Muscle of leg (tissue), 11 donors: ENCODE data around the gene TRAPPC12. TPM values are rescaled to one million over a fixed set of nuclear protein-coding genes. Genes with fewer than 3 reads are reported as not detected.
A peak's percentile ranks its signal among the peaks of the same experiment; 100 is the strongest.
"Not testable (repeated sequence)": the region's sequence is repeated elsewhere in the genome, so short reads cannot be mapped to it uniquely, and the experiment has no call there.

Experiments used
- DNase-seq: peaks from one replicate; pipeline ENCODE4 v3.0.0; 2013
- H3K27ac ChIP-seq: one replicate; pipeline ENCODE4 v1.5.1; 2013; ENCODE audit warnings: mild to moderate bottlenecking, low read length, control low read depth
- H3K27me3 ChIP-seq: one replicate; pipeline ENCODE4 v1.6.1; 2013; ENCODE audit warnings: low read length; ENCODE audit not compliant: control insufficient read depth, insufficient read depth
- H3K36me3 ChIP-seq: one replicate; pipeline ENCODE4 v1.6.1; 2013; ENCODE audit warnings: low read length; ENCODE audit not compliant: control insufficient read depth, insufficient read depth
- H3K4me1 ChIP-seq: one replicate; pipeline ENCODE4 v1.6.1; 2013; ENCODE audit warnings: low read length; ENCODE audit not compliant: control insufficient read depth, insufficient read depth
- H3K4me3 ChIP-seq: one replicate; pipeline ENCODE4 v1.5.1; 2013; ENCODE audit warnings: low read length, control low read depth
- H3K9me3 ChIP-seq: replicated peaks from 2 replicates; pipeline ENCODE4 v1.6.1; 2013; ENCODE audit warnings: low read depth, low read length; ENCODE audit not compliant: control insufficient read depth
- WGBS: methylation state at CpG from one replicate; pipeline ENCODE4 v1.1.5; 2013; ENCODE audit warnings: missing lambda C conversion rate; ENCODE audit not compliant: insufficient coverage; 5-methylcytosine and 5-hydroxymethylcytosine counted together
- polyA plus RNA-seq, 8 donors: library from polyadenylated mRNA; unstranded; fragments of 120-200 nt; gene quantifications; one replicate each; pipeline versions ENCODE4 v1.2.1 to v1.2.3, GENCODE V29; 2013; ENCODE audit warnings: inconsistent platforms in 1 of 8, low replicate concordance in 1 of 8; ENCODE audit not compliant: insufficient read length in 8 of 8, insufficient read depth in 1 of 8
- total RNA-seq: library from RNA; stranded (reverse); fragments of 120-200 nt; gene quantifications from one replicate; pipeline ENCODE4 v1.2.4, GENCODE V29; 2013

Gene TRAPPC12
- total and polyA plus RNA-seq, 9 donors: 55.5 to 83.7 (median 66.0) TPM

DNA sequence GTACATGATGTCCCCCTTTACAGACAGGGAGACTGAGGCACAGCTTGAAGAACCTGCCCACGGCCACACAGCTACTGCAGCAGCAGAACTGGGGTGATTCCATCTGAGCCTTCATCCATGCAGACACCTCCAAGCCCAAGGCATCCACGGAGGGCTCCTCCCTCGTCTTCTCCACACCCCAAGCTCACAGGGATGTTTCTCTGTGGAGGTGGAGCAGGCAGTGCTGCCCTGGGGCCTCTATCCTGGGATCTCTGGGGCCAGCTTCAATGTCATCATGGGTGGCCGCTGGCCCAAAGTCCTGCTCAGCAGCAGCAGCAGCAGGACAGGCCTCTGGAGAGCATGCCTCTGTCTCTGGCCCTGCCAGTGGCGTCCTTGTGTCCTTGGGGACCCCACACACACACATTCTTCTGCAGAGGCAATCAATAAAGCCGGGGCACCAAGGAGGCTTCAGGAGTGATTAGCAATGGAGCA, 108.6 kb downstream of the TRAPPC12 start:
- no peak overlapping the region for H3K4me3 ChIP-seq
- peaks cover 15% of the 10 kb centered on the region for H3K36me3 ChIP-seq
- H3K4me1 ChIP-seq: peaks cover 34% of the 10 kb centered on the region
- no peak overlapping the region for H3K27ac ChIP-seq
- DNase-seq: no peak
- no peaks in the 10 kb centered on the region for H3K27me3 ChIP-seq
- H3K9me3 ChIP-seq: peaks cover 6% of the 10 kb centered on the region
- 60% methylated on average over 1 of the region's 6 CpGs for WGBS

- H3K27ac ChIP-seq: no peak overlapping the region
Measured at GRCh38 chr2:3488855-3489763, 109.6 kb downstream of the TRAPPC12 start.

DNA sequence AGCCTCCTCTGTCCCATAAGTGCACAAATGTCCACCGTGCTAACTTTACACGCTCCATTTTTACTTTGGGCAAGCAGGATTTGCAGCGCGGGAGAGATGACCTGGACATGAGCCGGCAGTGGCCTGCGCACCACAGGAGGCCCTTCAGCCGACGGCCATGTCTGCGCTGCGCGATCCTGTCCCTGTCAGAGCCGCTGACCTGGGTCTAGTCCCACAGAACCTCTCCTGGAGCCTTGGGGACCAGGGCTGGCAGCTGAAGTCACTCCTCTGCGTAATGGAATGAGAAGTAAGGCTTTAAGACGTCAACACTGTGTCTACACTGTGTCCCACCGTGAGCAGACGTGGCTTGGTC, 110.2 kb downstream of the TRAPPC12 start:
- no peak for DNase-seq
- WGBS: 84% methylated on average over 14 of the region's 16 CpGs
- no peak overlapping the region for H3K4me3 ChIP-seq
- H3K9me3 ChIP-seq: peaks cover 6% of the 10 kb centered on the region
- peaks cover 36% of the 10 kb centered on the region for H3K4me1 ChIP-seq
- no peak overlapping the region for H3K27ac ChIP-seq
- H3K27me3 ChIP-seq: no peaks in the 10 kb centered on the region
- peaks cover 9% of the 10 kb centered on the region for H3K36me3 ChIP-seq

More at GRCh38 chr2:3488855-3489763, 109.6 kb downstream of the TRAPPC12 start:
- no peak overlapping the region for H3K4me3 ChIP-seq
- peaks cover 13% of the 10 kb centered on the region for H3K36me3 ChIP-seq
- H3K4me1 ChIP-seq: peaks cover 36% of the 10 kb centered on the region
- no peaks in the 10 kb centered on the region for H3K27me3 ChIP-seq
- 78% methylated on average over 21 of the region's 27 CpGs for WGBS
- DNase-seq: no peak
- H3K9me3 ChIP-seq: peaks cover 6% of the 10 kb centered on the region

- H3K4me1 ChIP-seq: peaks cover 36% of the 10 kb centered on the region
- peaks cover 6% of the 10 kb centered on the region for H3K9me3 ChIP-seq
- 45% methylated on average over 17 of the region's 27 CpGs for WGBS
- peak; percentile 56 for DNase-seq
- H3K36me3 ChIP-seq: peaks cover 14% of the 10 kb centered on the region
- no peak overlapping the region for H3K27ac ChIP-seq
- H3K4me3 ChIP-seq: no peak overlapping the region
- no peaks in the 10 kb centered on the region for H3K27me3 ChIP-seq
Measured at GRCh38 chr2:3490191-3491170, 111.0 kb downstream of the TRAPPC12 start.

DNA sequence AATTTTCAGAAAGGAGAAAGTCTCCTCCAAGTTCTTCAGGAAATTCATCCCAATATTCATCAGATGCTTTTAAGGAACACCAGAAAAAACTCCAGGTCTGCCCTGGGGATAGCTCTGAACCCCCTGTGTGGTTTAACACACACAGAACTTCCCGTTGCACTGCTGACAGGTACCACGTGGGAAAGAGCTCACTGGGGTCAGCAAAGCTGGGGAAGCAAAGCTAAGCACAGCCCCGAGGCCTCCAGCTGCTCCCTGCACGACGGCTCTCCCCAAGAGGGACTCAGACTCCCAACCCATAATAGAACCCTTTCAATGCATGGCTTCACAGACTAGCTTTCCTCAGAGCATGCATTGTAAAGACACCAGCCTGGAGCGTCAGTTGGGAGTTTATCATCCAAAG, 111.8 kb downstream of the TRAPPC12 start:
- Histone ChIP-seq H3K27ac (no peak overlapping the region), H3K9me3 (peaks cover 6% of the 10 kb centered on the region), H3K4me1 (peaks cover 35% of the 10 kb centered on the region), H3K36me3 (peaks cover 11% of the 10 kb centered on the region), H3K27me3 (no peaks in the 10 kb centered on the region), H3K4me3 (no peak overlapping the region)
- WGBS: 22% methylated on average over 5 of the region's 6 CpGs
- DNase-seq: no peak

DNA sequence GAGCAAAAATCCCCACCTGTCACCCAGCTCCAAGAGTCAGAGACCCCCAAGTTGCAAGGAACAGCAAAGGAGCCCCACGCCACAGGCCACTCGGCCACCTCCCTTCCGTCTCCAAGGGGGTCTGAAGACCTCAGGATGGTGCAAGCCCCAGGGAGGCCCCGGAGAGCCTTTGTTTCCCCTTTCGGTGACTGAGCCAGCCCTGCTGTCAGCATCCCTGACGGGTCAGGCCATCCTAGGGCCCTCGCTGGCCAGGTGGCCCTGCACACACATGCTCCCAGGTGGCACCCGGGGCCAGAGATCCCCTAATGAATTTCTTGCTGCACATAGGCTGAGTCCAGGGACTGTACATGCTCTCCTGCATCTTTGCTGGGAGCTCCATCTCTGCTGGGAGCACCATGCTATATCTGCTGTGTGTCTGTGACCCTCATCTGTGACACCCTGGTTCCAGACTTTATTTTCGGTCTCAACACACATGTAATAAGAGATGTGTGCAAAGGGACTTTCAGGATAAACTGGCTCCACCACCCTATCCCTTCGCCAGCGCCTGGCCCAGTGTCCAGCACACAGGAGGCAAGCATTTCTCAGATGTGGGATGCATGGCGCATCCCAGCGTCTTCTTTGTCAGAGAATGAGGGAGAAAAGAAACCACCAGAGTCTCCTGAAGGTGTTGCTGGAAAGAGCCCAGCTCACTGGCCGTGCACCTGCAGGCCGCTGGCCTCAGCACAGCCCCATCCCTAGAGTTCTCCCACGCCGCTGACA, 112.4 kb downstream of the TRAPPC12 start:
- Histone ChIP-seq H3K27me3 (no peaks in the 10 kb centered on the region), H3K9me3 (peaks cover 4% of the 10 kb centered on the region), H3K27ac (no peak overlapping the region), H3K4me3 (no peak overlapping the region), H3K36me3 (peaks cover 11% of the 10 kb centered on the region), H3K4me1 (peaks cover 31% of the 10 kb centered on the region)
- 86% methylated on average over 14 of the region's 17 CpGs for WGBS
- no peak for DNase-seq

DNA sequence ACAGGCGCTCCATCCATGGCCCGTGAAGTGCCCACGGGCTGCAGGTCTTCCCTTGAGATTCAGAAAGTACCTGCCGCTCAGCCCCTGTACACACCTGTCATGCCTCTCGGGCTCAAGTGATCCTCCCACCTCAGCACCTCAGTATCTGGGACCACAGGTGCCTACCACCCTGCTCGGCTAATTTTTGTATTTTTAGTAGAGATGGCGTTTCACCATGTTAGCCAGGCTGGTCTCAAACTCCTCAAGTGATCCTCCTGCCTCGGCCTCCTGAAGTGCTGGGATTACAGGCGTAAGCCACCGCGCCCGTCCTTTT, 112.9 kb downstream of the TRAPPC12 start:
- 82% methylated on average over 11 of the region's 12 CpGs for WGBS

GRCh38 chr2:3492951-3493614, 113.6 kb downstream of the TRAPPC12 start:
- Histone ChIP-seq H3K27me3 (no peaks in the 10 kb centered on the region), H3K27ac (no peak overlapping the region), H3K4me3 (no peak overlapping the region), H3K9me3 (no peaks in the 10 kb centered on the region), H3K36me3 (peaks cover 20% of the 10 kb centered on the region), H3K4me1 (peaks cover 19% of the 10 kb centered on the region)
- no peak for DNase-seq
- WGBS: 59% methylated on average over 20 of the region's 29 CpGs

More for the DNA sequence above, 112.9 kb downstream of the TRAPPC12 start:
- peaks cover 25% of the 10 kb centered on the region for H3K4me1 ChIP-seq
- not testable (repeated sequence) for DNase-seq, H3K27me3 ChIP-seq, H3K27ac ChIP-seq, H3K4me3 ChIP-seq, H3K9me3 ChIP-seq
- H3K36me3 ChIP-seq: peaks cover 16% of the 10 kb centered on the region

DNA sequence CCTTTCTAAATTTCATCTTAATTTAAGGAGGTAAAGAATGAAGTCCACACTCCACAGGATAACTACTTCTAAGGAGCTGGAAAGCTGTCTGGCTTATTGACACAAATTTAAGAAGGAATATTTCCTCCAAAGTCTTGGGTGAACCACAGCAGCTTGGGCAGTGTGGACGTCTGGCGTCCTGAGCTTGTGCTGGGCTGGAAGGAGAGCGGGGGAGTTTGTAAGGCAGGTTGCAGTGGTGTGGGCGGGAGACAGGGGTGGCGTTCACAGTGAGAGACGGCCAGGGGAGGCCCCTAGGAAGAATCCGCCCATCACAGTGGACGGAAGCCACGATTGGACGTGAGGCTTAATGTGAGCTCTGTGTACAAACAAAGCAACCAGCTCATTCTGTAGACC, 114.1 kb downstream of the TRAPPC12 start:
- DNase-seq: peak; percentile 70
- H3K4me3 ChIP-seq: no peak overlapping the region

More for the DNA sequence above, 114.1 kb downstream of the TRAPPC12 start:
- 22% methylated on average over 5 of the region's 10 CpGs for WGBS
- Histone ChIP-seq H3K9me3 (no peaks in the 10 kb centered on the region), H3K36me3 (peaks cover 24% of the 10 kb centered on the region), H3K27ac (no peak overlapping the region), H3K27me3 (no peaks in the 10 kb centered on the region), H3K4me1 (peaks cover 16% of the 10 kb centered on the region)
